ENCODE measurements around the gene NMNAT1.
"Not testable (repeated sequence)": the region's sequence is repeated elsewhere in the genome, so short reads cannot be mapped to it uniquely, and the experiment has no call there.

Gene NMNAT1

DNA sequence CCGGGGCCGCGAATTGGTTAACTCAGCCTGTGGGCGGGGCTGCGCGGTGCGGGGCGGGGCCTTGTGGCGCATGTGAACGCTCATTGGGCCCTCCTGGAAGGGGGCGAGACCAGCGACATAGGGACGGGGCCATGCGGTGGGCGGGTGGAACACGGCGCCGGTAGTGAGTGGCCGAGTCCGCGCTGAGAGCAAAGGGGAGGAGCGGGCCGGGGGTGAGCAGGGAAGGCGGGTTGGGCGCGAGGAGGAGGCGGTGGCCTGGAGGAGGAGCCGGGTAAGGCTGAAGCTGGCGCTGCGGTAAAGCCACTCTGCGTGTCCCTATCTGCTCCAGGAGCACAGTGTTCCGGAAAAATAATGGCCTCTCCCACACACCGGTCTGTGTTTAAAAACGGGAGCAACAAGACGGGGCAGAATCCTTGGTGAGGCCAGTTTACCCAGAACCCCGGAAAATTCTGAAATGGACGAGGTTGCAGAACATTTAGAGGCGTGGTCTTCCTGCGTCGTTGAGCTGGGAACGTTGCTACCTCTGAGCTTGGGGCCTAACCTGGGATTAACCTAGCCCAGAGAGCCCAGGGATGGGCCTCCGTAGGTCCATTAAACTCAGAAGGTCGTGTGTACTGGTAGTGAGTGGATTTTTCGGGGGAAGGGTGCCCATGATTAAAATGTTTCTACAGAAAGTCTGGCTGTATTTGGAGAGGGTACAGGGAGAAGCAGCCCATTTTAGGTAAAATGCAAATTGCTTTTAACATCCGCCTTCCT is 32.7 kb upstream of the NMNAT1 start:
- FAIRE-seq = no peak
- peak; percentile 63 for DNase-seq (ENCODE audit: insufficient read length, low spot score)

DNA sequence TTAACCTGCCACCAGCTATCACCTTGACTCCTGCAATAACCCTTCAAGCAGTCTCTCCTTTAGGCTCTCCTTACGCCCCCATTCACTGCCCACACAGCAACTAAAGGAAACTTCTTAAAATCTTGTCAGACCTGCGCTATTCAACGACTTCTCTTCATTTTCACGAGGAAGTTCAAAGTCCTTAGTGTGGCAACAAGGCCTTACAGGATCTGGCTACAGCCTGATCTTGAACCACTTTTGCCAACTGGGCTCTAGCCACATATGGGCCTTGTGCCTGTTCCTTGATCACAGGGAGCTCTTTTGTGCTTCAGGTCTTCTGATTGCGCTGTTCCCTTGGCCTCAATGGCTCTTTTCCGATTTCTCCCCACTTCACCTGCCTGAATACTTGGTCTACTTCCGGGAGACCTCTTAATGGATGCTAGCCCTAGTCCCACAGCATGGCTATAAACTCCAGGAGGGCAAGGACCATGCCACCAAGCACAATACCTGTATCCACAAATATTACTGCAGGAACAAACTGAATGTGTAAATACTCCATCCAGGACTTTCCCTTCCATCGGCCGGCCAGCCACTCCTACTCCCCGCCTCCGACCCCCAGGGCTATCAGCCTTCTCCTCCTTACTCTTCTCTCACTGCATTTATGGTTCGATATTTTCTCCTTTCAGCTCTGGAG is 30.9 kb upstream of the NMNAT1 start:
- DNase-seq (ENCODE audit: insufficient read length, low spot score) = no peak
- TF ChIP-seq, protein P1, sequence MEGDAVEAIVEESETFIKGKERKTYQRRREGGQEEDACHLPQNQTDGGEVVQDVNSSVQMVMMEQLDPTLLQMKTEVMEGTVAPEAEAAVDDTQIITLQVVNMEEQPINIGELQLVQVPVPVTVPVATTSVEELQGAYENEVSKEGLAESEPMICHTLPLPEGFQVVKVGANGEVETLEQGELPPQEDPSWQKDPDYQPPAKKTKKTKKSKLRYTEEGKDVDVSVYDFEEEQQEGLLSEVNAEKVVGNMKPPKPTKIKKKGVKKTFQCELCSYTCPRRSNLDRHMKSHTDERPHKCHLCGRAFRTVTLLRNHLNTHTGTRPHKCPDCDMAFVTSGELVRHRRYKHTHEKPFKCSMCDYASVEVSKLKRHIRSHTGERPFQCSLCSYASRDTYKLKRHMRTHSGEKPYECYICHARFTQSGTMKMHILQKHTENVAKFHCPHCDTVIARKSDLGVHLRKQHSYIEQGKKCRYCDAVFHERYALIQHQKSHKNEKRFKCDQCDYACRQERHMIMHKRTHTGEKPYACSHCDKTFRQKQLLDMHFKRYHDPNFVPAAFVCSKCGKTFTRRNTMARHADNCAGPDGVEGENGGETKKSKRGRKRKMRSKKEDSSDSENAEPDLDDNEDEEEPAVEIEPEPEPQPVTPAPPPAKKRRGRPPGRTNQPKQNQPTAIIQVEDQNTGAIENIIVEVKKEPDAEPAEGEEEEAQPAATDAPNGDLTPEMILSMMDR (IDR thresholded peaks at IDR 0.05; ENCODE audit: insufficient read depth, missing control alignments) = no peak
- no peak for FAIRE-seq

More for the DNA sequence above, 32.7 kb upstream of the NMNAT1 start:
- TF ChIP-seq, protein P1 (IDR thresholded peaks at IDR 0.05; ENCODE audit: insufficient read depth, missing control alignments) = no peak

DNA sequence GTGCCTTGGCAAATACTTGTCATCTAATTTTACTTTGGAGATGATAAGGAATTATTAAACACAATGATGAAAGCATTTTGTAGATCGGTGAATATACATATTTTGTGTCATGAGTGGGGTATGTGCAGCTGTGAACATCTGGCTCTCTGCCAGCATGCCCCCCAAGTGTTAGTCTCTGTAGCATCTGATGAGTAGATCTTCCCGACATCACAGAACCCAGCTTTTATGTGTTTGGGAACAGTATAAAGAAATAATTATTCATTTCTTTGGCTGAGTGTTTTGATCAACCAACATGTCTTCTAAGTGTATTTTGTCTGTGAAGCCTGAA is 28.7 kb upstream of the NMNAT1 start:
- FAIRE-seq (no peak), DNase-seq (ENCODE audit: insufficient read length, low spot score) (no peak)
- TF ChIP-seq, protein P1 (IDR thresholded peaks at IDR 0.05; ENCODE audit: insufficient read depth, missing control alignments) = no peak

DNA sequence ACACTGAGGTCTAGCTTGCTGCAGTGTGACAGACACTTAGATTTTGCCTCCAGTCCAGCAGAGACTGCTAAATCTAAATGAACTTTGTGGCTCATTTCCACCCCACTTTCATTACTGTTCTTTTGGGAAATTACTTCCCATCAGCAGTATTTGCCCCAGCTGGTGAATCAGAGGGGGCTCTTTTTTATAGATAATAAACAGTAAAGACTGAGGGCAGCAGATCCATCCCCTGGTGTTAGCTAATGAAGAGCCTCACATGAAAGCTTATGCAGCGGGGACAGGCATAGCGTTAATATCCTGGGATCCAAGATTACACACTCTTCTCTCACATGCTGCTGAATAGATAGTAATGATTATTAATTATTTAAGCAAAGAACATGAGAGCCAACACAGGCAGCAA is 26.8 kb upstream of the NMNAT1 start:
- FAIRE-seq (no peak), DNase-seq (ENCODE audit: insufficient read length, low spot score) (no peak)
- TF ChIP-seq, protein P1 (IDR thresholded peaks at IDR 0.05; ENCODE audit: insufficient read depth, missing control alignments) = no peak

DNA sequence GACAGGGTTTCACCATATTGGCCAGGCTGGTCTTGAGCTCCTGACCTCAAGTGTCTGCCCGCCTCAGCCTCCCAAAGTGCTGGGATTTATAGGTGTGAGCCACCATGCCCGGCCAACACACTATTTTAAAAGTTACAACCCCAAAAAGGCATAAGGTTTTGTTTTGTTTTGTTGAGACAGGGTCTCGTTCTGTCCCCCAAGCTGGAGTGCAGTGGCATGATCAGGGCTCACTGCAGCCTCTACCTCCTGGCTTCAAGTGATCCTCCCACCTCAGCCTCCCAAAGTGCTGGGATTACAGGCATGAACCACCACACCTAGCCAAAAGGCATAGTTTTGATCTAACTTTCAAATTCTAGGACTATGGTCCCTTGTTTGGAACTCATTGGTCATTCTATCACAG is 25.8 kb upstream of the NMNAT1 start:
- not testable (repeated sequence) for DNase-seq (ENCODE audit: insufficient read length, low spot score); FAIRE-seq

DNA sequence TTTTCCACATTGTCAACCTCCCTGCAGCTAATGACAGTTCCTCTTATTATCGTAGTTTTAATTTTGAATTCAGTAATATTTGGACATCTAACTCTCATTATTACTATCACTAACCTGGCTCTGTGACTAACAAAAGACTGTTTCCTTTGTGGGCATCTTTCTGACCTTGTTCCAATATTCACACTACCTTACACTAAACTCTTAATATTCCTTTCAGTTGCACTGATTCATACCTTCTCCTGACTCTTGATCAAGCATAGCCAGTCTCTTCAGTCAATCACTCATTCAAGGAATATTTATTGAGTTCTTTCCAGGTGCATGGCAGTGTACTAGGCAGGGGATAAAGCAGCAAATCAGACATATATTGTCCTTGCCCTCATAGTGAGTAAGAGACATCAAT is 25.4 kb upstream of the NMNAT1 start:
- TF ChIP-seq, protein P1 (IDR thresholded peaks at IDR 0.05; ENCODE audit: insufficient read depth, missing control alignments) = no peak
- FAIRE-seq = no peak
- DNase-seq (ENCODE audit: insufficient read length, low spot score) = no peak

DNA sequence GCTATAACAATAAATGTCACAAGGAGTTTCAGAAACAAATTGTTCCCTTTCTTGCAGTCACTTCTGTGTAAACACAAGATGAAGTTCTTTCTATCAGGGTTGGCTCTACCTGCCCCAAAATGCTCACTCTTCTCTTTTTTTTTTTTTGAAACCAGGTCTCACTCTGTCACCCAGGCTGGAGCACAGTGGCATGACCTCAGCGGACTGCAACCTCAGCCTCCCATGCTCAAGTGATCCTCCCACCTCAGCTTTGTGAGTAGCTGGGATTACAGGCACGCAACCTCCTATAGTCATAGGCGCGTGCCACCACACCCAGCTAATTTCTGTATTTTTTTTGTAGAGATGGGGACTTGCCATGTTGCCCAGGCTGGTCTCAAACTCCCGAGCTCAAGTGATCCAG is 22.7 kb upstream of the NMNAT1 start:
- no peak for DNase-seq (ENCODE audit: insufficient read length, low spot score)
- TF ChIP-seq, protein P1 (IDR thresholded peaks at IDR 0.05; ENCODE audit: insufficient read depth, missing control alignments) = no peak
- no peak for FAIRE-seq
